ENCODE measurements around the gene DGKH.

The DGKH gene

DNA sequence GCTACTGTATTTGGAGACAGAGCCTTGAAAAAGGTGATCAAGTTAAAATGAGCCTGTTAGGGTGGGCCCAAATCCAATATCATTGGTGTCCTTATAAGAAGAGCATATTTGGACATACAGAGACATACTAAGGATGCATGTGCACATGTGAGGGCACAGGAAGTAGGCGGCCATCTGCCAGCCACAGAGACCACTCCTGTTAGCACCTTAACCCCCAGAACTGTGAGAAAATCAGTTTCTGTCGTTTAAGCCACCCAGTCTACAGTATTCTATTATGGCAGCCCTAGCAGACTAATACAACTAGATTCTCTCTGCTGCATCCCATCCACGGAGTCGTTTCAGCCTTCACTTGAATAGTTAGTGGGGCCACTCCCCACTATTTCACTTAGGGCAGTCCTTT is 39.4 kb upstream of the DGKH start:
- TF ChIP-seq NFIC (IDR thresholded peaks at IDR 0.05) = no peak
- TF ChIP-seq TEAD4 (IDR thresholded peaks at IDR 0.05) = no peak
- TF ChIP-seq ZBTB7A (IDR thresholded peaks at IDR 0.05; ENCODE audit: low read depth) = no peak
- TF ChIP-seq, protein P1, sequence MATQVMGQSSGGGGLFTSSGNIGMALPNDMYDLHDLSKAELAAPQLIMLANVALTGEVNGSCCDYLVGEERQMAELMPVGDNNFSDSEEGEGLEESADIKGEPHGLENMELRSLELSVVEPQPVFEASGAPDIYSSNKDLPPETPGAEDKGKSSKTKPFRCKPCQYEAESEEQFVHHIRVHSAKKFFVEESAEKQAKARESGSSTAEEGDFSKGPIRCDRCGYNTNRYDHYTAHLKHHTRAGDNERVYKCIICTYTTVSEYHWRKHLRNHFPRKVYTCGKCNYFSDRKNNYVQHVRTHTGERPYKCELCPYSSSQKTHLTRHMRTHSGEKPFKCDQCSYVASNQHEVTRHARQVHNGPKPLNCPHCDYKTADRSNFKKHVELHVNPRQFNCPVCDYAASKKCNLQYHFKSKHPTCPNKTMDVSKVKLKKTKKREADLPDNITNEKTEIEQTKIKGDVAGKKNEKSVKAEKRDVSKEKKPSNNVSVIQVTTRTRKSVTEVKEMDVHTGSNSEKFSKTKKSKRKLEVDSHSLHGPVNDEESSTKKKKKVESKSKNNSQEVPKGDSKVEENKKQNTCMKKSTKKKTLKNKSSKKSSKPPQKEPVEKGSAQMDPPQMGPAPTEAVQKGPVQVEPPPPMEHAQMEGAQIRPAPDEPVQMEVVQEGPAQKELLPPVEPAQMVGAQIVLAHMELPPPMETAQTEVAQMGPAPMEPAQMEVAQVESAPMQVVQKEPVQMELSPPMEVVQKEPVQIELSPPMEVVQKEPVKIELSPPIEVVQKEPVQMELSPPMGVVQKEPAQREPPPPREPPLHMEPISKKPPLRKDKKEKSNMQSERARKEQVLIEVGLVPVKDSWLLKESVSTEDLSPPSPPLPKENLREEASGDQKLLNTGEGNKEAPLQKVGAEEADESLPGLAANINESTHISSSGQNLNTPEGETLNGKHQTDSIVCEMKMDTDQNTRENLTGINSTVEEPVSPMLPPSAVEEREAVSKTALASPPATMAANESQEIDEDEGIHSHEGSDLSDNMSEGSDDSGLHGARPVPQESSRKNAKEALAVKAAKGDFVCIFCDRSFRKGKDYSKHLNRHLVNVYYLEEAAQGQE (IDR thresholded peaks at IDR 0.05; ENCODE audit: low read depth) = no peak
- TF ChIP-seq TCF12 (IDR thresholded peaks at IDR 0.05; ENCODE audit: low read depth) = no peak
- TF ChIP-seq, protein P2, sequence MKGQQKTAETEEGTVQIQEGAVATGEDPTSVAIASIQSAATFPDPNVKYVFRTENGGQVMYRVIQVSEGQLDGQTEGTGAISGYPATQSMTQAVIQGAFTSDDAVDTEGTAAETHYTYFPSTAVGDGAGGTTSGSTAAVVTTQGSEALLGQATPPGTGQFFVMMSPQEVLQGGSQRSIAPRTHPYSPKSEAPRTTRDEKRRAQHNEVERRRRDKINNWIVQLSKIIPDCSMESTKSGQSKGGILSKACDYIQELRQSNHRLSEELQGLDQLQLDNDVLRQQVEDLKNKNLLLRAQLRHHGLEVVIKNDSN (IDR thresholded peaks at IDR 0.05) = no peak
- TF ChIP-seq FOXM1 (IDR thresholded peaks at IDR 0.05; ENCODE audit: borderline replicate concordance, low read depth) = no peak
- no peak for TF ChIP-seq EGR1 (IDR thresholded peaks at IDR 0.05)
- no peak for TF ChIP-seq CEBPB (IDR thresholded peaks at IDR 0.05)
- no peak for TF ChIP-seq TAF1 (IDR thresholded peaks at IDR 0.05; ENCODE audit: low read depth)
- no peak for TF ChIP-seq EP300 (IDR thresholded peaks at IDR 0.05; ENCODE audit: borderline replicate concordance)
- TF ChIP-seq, protein P3, sequence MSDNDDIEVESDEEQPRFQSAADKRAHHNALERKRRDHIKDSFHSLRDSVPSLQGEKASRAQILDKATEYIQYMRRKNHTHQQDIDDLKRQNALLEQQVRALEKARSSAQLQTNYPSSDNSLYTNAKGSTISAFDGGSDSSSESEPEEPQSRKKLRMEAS (IDR thresholded peaks at IDR 0.05) = no peak
- no peak for TF ChIP-seq YY1 (IDR thresholded peaks at IDR 0.05; ENCODE audit: low read depth)
- no peak for TF ChIP-seq RAD21 (IDR thresholded peaks at IDR 0.05; ENCODE audit: low read depth)
- no peak for TF ChIP-seq CREB1 (IDR thresholded peaks at IDR 0.05; ENCODE audit: low read depth)

DNA sequence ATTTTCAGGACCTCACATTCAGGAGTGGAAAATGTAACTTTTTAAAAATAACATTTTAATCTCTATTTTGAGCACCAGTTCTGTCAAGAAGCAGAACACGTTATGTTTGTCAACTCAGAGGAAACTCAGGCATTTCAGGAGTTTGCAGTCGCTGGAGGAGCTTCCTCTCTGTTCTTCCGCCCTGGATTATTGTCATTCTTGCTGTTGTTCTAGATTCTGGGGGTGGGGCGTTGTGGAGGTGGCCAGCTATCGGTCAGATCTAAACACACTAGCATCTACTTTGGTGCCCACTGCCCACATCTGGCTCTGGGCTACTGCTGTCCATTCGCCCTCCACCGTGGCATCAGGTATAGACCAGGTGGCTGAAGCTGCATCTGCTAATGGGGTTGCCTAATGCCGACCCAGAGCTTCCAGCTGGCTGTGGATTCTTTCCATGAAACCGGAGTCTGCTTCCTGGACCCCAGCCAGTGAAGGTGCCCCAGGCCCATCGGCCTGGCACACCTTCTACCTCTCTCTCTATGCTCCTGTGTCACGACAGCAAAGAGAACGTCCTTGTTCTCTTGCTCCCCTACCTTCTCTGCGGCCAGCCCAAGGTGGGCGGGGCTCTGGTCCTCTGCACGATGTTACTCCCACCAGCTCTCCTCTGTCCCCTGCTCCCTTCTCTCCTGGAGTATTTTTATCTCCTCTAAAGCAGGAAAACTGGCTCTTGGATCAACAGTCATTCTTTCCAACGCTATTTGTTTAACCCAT is 36.7 kb upstream of the DGKH start:
- TF ChIP-seq ZBTB7A (IDR thresholded peaks at IDR 0.05; ENCODE audit: low read depth) (0 out of 2 replicates have a peak, but pooled peaks have one; percentile 27), NFIC (IDR thresholded peaks at IDR 0.05) (0 out of 2 replicates have a peak, but pooled peaks have one; percentile 15), CEBPB (IDR thresholded peaks at IDR 0.05) (0 out of 2 replicates have a peak, but pooled peaks have one; percentile 30), FOXM1 (IDR thresholded peaks at IDR 0.05; ENCODE audit: borderline replicate concordance, low read depth) (no peak)

DNA sequence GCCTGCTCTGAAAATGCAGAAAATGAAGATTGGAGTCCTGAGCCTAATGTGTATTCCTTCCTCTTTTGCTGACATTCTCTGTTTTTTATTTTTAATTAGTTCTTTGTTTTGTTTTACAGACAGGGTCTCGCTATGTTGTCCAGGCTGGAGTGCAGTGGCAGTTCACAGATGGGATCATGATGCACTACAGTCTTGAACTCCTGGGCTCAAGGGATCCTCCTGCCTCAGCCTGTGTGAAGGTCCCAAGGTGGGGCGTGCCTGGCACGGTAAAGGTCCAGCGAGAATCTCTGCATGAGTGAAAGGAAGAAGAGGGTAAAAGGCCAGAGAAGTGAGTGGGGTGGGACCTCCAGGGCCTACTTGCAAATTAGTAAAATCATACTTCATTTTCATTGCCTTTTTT is 34.3 kb upstream of the DGKH start:
- TF ChIP-seq ZBTB7A (IDR thresholded peaks at IDR 0.05; ENCODE audit: low read depth) = no peak
- TF ChIP-seq, protein P2 (IDR thresholded peaks at IDR 0.05) = no peak

DNA sequence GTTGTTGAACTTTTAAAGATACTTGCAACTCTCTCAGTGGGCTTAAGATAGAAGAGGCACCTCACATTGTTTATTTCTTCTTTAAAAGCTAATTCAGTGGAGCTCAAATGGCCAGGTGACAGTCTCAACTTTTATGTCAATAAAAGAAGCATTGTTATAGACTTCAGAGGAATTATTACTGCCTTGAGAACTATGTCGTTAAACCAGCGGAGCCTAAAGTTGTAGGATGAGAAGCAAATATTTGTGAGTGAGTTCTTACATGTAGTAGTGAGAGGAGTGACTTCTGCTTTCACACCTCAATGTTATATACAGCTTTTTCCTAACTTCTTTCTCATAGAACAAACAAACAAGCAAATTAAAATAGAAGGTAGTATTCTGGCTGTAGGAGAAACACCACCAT is 31.2 kb upstream of the DGKH start:
- TF ChIP-seq NFIC (IDR thresholded peaks at IDR 0.05) (no peak), TCF12 (IDR thresholded peaks at IDR 0.05; ENCODE audit: low read depth) (no peak), EGR1 (IDR thresholded peaks at IDR 0.05) (no peak), EP300 (IDR thresholded peaks at IDR 0.05; ENCODE audit: borderline replicate concordance) (no peak), ZBTB7A (IDR thresholded peaks at IDR 0.05; ENCODE audit: low read depth) (no peak), RAD21 (IDR thresholded peaks at IDR 0.05; ENCODE audit: low read depth) (no peak), FOXM1 (IDR thresholded peaks at IDR 0.05; ENCODE audit: borderline replicate concordance, low read depth) (no peak)
- TF ChIP-seq, protein P1 (IDR thresholded peaks at IDR 0.05; ENCODE audit: low read depth) = no peak

DNA sequence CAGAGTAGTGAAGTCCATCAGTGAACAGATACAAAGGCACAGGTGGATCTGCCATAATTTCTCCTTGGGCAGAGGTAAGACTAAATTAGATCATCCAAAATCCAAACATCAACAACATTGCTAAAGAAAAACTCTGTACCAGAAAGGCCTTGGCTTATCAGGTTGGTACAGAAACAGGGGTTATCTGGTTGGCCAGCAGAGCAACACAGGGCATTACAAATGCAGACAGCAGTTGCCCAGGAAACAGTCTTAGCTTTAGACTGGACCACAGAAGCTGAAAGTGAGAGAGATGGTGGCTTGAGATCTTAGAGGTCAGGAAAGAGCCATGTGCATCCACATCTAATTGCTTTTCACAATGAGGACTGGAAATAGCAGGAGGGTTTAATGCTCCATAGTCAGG is 26.6 kb upstream of the DGKH start:
- no peak for TF ChIP-seq RAD21 (IDR thresholded peaks at IDR 0.05; ENCODE audit: low read depth)
- TF ChIP-seq ZBTB7A (IDR thresholded peaks at IDR 0.05; ENCODE audit: low read depth) = no peak
- TF ChIP-seq, protein P2 (IDR thresholded peaks at IDR 0.05) = no peak
- TF ChIP-seq TCF12 (IDR thresholded peaks at IDR 0.05; ENCODE audit: low read depth) = no peak
- no peak for TF ChIP-seq FOXM1 (IDR thresholded peaks at IDR 0.05; ENCODE audit: borderline replicate concordance, low read depth)
- TF ChIP-seq EGR1 (IDR thresholded peaks at IDR 0.05) = no peak
- no peak for TF ChIP-seq CEBPB (IDR thresholded peaks at IDR 0.05)
- TF ChIP-seq, protein P1 (IDR thresholded peaks at IDR 0.05; ENCODE audit: low read depth) = no peak
- TF ChIP-seq NFIC (IDR thresholded peaks at IDR 0.05) = no peak
- TF ChIP-seq EP300 (IDR thresholded peaks at IDR 0.05; ENCODE audit: borderline replicate concordance) = no peak
- TF ChIP-seq TEAD4 (IDR thresholded peaks at IDR 0.05) = no peak
- TF ChIP-seq CREB1 (IDR thresholded peaks at IDR 0.05; ENCODE audit: low read depth) = no peak
- TF ChIP-seq YY1 (IDR thresholded peaks at IDR 0.05; ENCODE audit: low read depth) = no peak
- TF ChIP-seq, protein P3 (IDR thresholded peaks at IDR 0.05) = no peak
- no peak for TF ChIP-seq TAF1 (IDR thresholded peaks at IDR 0.05; ENCODE audit: low read depth)

All from Ishikawa (cell line).